Right lobe of liver (tissue), 4 donors: ENCODE data around the gene AP4S1.

ENCODE experiments used
- CTCF ChIP-seq, 4 donors: fragments of 200-600 bp in 3 of 4; fragments of 450-650 bp in 1 of 4; IDR thresholded peaks; one replicate each; pipeline versions ENCODE4 v1.5.1 to v1.8.0; 2016 to 2022; ENCODE audit warnings: antibody characterized with exemption in 4 of 4, mild to moderate bottlenecking in 2 of 4
- POLR2A ChIP-seq: fragments of 450-650 bp; IDR thresholded peaks from one replicate; pipeline ENCODE4 v1.6.1; 2017; ENCODE audit warnings: antibody characterized with exemption, mild to moderate bottlenecking
- donor health status: DM: no; HTN: no; CAD: no.
- donor health status: DM: no; HTN: no; CAD: no.
- donor health status: DM: no; HTN: yes; CAD: no.

- no peak for TF ChIP-seq CTCF (IDR thresholded peaks at IDR 0.05)
- TF ChIP-seq POLR2A: no peak
These were observed 3.9 kb upstream of the AP4S1 start for GRCh38 chr14:31021576-31021949.
